GM18511 (cell line): ENCODE measurements around the gene MRPL14.
A peak's percentile ranks its signal among the peaks of the same experiment; 100 is the strongest.

Source experiments
- ATAC-seq: cut with Tn5 transposase; IDR thresholded peaks from one replicate; pipeline ENCODE4 v1.9.1; 2021; ENCODE audit warnings: mild to moderate bottlenecking, moderate library complexity; ENCODE audit not compliant: unreplicated experiment

The MRPL14 gene

DNA sequence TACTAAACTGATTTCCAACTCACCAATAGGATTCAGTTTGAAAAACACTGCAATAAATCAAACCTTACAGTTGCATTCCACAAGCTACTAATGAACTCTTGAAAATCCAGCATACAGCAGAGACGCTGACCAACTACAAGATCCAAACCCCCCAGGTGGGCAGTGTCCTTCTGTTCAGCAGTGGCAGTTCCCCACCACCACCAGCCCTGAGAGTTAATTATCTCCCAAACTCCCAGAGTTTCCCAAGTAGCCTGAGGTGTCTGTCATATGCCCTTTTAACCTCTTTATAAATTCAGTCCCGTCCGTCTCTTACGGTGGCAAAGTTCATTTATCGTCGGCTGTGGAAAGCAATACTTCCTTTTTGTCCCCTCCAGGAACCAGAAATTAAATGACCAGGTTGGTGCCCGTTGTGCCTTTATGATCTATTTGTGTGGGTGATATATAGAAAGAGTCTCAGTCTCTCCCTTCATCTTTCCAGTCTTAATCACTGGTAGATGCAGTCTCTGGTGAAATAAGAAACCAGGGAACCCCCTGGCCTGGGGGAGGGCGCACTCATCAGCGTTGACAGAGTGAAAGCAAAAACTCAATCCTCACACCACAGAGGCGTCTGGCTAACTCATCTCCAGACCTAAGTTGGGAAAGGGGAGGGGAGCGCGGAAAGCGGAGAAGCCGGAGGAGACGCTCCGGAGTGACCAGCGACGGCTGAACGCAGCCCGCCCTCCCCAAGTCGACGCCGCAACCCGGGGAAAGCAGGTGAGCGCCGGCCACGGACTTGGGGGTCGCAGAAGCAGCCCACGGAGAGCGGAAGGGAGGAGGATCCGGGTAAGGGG lies 717 bp downstream of the MRPL14 start:
- ATAC-seq: peak; percentile 62

DNA sequence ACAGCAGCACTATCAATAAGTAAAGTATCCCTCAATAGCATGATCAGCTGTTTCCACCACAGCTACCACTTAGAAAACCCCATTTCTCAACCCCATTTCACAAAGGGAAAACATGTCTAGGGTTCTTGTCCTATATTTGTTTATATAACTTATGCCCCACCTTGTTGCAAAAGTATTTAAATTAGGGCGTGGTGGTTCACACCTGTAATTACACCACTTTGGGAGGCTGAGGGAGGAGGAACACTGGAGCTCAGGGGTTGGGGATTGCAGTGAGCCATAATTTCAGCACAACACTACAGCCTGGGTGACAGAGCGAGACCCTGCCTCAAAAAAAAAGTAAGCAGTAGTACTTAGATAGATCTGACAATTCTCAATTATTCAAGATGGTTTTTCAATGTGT lies 3.7 kb downstream of the MRPL14 start:
- ATAC-seq: no peak

DNA sequence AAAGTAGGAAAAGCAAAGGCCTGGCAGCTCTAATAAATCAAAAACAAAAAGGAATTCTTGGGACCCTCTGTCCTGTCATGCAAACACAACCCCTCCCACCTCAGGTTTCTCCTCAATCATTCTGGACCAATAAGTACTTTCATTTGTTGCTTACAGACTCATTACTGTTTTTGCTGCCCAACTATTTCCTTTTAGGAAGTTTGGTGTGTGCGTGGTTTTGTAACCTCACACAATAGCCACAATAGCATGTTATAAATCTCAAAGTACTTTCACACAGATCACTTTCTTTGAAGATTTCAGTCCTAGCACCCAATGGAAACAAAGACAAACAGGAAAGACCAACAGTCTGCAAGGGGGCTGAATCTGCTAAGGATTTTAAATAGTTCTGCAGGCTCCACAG lies 4.5 kb downstream of the MRPL14 start:
- ATAC-seq: no peak

DNA sequence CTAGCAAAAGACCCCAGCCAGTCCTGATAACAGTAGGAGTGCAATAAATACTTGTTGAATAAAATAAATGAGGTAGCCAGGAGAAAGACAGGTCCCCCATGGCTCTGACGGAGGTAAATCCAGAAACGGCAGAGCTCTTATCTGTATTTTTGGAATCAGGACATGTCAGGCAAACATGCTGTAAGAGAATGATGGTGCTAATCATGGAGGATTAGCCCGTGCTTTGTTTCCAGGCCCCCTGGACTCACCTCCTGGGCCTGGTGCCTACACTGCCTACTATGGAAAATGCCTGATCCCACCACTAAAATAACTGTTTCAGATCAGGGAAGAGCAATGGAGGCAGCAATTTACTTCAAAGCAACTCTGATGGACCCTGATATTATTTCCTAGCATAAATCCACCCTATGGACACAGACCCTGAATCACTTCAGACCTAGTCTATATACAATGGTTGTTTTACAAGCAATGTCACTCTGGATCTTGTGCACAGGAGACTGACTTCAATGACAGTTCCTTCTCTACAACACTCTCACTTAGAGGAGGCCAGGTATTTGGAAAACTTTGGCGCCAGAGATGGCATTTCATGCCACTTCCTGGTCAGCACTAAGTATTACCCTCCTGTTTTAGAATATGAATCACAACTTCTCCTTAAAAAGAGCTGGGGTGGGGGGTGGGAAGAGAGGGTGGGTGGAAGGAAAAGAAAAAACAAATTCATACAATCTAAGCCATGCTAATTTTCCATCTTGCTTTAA lies 6.4 kb downstream of the MRPL14 start:
- ATAC-seq: no peak

DNA sequence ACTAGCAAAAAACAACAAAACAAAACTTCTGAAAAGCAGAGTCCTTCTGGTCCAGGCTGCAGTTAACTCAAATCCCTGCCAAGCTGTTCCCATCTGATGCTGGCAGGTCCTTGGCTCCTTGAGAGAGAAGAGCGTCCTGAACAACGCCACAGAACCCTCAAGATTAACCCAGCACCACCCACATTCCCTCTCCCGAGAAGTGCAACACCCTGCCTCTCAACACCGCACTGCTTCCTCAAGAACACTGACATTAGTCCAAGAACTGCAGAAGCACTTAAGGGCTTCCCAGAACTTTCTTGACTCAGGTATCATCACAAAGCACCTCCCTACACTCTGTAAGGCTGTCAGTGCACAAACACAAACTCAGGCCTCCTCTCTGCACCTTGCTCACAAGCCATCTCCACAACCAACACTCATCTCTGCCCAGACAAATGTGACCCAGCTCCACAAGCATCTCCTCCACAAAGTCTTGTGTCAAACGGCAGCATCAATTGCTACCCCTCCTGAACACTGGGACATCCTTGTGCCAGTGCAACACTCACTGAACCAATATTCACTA lies 7.5 kb downstream of the MRPL14 start:
- no peak for ATAC-seq

DNA sequence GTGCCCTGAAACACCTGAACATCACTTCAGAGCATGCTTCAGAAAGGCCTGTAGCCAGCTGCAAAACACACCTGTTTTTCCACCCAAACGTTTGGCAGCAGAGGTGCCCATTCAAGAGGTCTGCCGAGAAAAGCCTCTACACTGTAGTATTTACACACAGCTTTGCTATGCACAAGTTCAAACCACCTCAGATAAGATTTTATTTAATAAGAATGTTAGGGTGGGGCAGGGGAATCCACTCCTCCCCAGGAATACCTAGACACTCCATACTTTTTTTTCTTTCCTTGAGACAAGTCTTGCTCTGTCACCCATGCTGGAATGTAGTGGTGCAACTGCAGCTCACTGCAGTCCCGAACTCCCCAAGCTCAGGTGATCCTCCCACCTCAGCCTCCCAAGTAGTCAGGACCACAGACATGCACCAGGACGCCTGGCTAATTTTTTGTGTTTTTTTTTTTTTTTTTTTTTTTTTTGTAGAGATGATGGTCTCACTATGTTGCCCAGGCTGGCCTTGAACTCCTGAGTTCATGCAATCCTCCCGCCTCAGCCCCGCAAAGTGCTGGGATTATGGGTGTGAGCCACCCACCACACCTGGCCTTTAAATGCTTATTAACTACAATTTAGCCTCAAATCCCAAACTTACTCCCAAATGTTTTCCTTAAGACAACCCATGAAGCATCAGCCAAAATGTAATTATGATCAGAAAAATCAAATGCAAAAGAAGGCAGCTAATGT lies 9.7 kb downstream of the MRPL14 start:
- ATAC-seq: no peak

DNA sequence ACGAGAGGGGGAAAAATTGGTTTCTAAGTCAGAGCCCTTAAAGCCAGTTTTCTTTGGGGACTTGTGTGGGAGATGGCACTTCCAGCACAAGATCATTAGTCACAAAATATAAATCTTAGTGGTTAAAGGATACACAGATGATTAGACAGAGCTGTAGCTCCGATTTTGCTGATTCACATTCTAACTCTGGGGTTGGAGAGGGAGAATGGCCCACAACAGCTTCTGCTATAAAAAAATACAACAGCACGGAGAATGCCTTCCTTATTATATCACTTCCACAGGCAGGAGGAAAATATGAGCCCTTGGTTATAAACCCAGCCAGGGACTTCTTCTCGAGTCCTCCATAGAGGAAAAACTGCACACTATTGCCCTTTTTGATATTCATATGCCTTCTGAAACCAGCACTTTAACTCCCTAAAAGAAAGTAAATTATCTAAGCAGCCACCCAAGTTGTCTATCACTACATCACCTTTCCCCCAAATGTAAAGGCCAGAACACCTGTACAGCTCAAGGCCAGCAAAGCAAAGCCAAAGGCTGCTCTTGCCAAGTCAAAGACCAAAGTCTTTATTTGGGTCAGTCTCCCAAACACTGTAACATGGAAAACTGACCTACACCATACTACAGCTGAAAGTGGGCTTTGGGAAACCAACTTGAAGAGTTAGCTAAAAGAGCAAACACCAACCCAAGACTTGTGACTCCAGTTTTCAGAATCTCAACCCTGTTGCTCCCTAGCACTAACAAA lies 10.4 kb downstream of the MRPL14 start:
- ATAC-seq: no peak

DNA sequence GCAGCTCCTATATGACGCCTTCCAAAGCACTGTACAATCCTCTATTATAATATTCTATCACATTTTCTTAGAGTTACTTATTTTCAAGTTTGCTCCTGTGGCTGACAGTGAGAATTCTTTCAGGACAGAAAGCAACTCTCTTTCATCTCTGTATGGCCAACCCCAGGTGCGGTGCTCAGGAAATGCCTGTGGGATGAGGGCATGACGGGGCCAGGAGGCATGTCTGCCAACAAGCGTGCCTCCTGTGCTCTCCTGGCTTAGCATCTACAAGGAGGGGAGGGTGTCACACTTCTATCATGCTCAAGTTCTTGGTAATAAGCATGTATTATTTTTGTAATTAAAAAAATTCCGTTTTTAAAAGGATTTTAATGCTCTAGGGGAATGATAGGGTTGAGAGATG lies 11.4 kb downstream of the MRPL14 start:
- ATAC-seq: no peak

DNA sequence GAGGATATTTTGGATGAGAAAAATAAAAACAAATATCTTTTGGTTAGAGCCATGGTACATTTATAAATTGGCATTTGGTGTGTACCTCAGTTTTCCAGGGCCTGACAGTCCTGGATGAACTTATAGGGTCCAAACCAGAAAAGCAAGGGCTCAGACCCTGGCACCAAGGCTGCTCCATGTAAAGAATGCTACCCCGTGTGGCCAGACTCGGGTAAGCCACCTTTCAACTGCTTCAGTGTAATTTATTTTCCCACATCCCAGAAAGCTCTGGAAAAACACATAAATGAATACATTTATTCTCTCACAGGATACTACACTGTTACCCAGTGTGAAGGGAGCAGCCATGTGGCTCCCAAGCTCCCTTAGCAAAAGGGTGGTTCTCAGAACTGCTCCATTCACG lies 13.8 kb downstream of the MRPL14 start:
- ATAC-seq: no peak

DNA sequence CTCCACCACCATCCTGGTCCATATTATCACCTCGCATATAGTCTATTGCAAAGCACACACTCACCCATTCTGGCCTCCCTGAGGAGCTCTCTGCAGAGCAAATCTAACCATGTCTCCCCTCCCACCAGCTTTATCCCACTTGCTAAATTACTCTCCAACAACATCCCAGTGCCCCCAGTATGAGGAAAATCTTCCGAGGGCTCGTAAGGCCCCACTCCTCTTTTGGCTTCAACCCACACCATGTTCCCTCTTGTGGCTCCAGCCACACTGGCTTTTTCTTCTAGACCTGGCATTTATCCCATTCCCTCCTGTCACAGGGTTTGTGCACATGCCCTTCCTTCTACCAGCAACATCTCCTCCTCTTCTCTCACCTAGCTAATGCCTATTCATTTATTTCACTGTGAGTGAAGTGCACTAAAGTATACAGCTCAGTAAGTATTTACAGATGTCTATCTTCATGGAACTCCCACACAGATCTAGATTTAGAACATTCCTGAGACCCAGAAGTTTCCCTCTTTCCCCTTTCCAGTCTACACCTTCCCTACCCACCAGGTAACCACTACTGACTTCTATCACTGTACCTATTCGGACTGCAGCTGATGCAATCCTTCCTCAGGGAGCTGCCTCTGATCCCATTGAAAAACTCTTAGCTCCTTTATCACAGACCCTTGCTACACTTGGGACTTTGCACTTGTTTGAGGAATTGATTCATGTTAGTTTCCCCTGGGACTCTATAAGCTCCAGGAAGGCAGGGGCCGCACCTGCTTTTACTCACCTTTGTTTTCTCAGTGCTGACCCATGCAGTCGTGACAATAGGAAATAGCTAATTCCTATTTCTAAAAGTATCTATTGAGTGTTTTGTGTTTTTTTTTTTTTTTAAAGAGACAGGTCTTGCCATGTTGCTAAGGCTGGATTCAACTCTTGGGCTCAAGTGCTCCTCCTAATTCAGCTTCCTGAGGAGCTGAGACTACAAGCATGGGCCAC lies 15.5 kb downstream of the MRPL14 start:
- no peak for ATAC-seq

DNA sequence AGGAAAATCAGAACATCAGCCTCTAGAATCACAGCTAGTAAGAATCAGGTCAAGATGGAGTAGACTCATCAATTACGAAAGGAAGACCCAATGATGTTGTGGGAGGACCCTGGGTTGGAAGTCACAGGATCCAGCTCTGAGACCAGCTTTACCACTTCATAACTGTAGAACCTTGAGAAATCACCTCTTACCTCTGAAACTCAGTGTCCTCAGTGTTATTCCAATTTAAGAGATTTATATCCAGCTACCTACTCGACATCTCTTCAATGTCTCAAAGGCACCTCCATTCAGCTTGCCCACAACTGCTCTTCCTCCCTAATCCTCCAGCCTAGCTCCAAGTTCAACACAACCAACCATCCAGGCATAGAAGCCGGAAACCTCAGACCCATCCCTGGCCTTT lies 16.3 kb downstream of the MRPL14 start:
- ATAC-seq: no peak

DNA sequence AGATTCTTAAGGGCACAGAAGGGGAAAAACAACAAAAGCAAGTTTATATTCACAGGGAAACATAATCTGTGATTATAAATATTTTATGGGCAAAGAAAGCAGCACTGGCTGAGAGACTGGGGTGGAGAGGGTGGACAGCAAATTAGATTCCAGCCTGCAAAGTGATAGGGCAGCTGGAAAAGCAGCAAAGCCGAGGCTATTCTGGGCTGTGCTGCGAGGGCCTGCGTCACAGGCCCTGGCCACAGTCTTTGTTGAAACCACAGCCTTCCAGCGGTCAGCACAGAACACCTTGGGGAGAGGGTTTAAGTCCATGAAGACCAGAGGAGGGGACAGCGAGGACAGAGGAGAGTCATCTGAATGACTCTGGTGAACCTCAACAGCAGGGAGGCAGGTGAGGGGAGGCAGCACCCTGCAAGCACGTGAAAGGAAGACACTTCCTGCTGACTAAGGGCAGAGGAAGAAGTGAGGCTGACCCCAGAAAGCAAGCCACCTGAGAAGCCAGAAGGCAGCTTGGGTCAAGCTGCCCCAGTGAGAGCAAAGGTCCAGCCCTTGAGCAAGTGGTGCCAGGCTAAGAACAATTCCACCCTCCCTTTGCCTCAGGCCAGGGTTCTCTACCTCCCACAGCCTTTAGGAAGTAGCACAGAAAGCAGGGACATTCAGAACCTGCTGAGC lies 17.1 kb downstream of the MRPL14 start:
- no peak for ATAC-seq

DNA sequence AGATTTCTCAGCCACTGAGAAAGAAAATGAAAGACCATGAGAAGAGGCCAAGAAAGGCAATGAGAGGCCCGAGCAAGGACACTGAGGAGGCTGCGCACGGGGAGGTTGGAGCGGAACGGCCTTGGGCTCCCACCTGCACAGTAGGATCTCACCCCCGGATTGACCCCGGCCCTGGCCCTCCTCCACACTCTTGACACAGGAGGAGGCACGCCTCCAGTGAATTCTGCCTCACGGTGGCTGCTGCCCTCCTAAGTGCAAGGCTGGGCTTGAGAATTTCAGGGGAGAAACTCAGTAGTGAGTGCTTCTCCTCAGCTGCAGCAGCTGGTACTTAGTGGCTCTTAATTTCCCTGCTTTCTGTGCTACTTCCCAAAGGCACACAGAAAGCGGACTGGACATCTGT lies 18.0 kb downstream of the MRPL14 start:
- ATAC-seq: no peak

DNA sequence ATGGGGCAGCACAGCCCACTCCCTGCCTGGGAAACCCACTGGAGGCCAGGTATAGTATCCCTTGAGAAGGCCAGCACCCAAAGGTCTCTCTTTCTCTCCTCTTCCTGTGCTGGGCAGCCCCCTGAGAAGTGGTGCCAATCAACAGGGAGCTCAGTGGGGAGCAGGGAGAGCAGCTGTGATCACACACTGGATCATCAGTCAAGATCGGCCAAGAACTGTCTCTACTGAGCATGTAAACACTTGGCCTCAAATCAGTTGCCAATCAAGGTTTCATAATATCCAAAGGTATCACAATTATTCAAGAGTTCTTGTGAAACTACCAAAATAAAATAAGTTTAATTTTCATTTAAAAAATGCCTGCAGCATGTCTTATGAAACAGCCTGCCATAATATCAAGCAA lies 18.8 kb downstream of the MRPL14 start:
- no peak for ATAC-seq

DNA sequence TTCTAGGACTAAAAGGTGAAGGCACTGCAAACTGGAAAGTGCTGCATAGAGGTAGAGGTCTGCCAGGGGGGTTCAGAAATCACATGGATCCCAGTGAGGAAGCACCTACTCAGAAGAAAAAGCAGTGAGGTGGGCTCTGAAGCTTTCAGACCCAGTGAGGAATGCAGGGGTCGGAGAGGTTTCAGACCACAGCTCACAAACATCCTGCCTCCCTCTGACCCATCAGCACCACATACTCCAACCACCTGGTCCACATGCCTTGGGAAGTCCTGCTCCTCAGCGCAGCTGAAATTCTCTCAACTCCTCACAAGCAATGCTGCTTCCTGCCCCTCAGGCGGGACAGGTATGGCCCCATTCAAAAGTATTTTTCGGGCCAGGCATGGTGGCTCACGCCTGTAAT lies 20.2 kb downstream of the MRPL14 start:
- no peak for ATAC-seq

DNA sequence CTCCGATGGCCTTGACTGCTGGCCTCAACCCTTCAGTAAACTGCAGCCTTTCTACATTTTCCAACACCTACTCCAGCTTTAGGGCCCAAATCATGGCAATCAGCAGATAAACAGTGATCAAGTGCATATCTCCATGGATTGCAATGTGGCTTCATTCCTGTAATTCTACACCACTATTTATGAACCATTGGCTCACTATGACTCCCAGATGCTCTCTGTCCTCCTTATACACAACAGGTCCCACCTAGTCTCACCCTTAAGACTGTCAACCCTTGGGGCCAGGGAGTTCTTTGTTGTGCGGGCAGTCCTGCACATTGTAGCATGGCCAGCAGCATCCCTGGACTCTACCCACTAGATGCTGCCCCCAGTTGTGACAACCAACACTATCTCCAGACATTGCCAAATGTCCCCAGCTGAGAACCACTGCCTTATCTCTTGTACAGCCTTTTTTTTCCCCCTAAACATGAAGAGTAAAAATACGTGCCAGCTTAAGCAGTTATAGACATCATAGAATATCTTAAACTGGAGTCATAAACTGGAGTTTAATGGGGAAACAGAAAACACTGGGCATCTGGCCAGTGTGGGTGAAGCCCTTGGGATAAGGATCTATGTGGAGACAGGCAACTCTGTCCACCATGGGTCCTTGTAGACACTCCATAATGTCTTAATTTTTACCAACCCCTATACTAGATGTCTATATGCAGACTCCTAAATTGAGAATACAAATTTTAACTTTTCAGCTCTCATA lies 21.1 kb downstream of the MRPL14 start:
- ATAC-seq: no peak

DNA sequence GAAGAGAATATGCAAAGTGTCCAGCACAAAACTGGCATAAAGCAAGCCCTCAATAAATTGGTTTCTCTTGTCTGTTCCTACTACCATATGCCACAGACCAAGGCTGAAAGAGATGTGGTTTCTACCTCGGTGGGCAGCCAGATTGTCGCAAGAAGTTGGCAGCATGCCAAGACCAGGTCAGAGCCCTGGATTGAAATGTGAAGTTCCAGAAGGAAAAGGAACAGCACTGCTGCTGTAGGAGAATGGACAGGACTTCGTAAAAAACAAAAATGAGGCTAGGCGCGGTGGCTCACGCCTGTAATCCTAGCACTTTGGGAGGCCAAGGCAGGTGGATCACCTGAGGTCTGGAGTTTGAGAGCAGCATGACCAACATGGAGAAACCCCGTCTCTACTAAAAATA lies 22.1 kb downstream of the MRPL14 start:
- no peak for ATAC-seq

DNA sequence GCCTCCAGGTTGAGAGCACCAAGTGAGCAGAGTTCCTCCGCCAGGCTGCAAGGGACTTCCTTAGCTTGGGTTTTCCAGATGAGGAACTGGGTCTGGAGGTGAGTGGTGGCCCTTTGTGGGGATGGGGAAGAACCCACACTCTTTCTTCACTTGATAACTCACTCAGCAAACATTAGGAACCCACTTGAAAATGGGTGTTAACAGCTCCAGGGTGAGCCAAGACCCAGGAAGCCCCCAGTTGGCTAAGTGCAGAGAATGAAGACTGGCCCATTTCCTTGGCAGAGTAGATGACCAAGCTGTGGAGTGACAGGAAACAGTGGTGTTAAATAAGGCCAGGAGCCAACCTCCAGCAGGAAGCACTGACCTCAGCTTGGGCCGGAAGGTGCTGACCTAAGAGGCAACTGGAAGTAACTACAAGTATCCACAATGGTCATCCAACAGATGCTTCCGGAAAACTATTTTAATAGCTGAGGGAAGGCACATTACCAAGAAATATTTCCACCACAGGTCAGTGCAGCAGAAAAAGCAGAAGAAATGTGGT lies 22.7 kb downstream of the MRPL14 start:
- ATAC-seq: no peak
